OCI-LY1 (cell line): Measurements from ENCODE around the gene GOLGB1.

Experiments used
- CTCF ChIP-seq: fragments of 200-600 bp; sonication (generic), shearing (Covaris generic); IDR thresholded peaks from 2 replicates; pipeline ENCODE4 v1.5.1; 2017; ENCODE audit warnings: mild to moderate bottlenecking, antibody characterized with exemption, low read length, moderate library complexity, mixed read lengths
- EZH2 ChIP-seq: fragments of 200-600 bp; sonication (generic), shearing (Covaris generic); IDR thresholded peaks from 2 replicates; pipeline ENCODE4 v1.8.0; 2017; ENCODE audit warnings: borderline replicate concordance, mixed run types, mild to moderate bottlenecking, antibody characterized with exemption, low read length, moderate library complexity, mixed read lengths

- TF ChIP-seq EZH2: no peak
- TF ChIP-seq CTCF: no peak
Observed at GRCh38 chr3:121630355-121630754, 119.2 kb downstream of the GOLGB1 start.
